ENCODE data around the gene STK25. TPM values are rescaled to one million over a fixed set of nuclear protein-coding genes. Genes with fewer than 3 reads are reported as not detected.
"Not testable (repeated sequence)": the region's sequence is repeated elsewhere in the genome, so short reads cannot be mapped to it uniquely, and the experiment has no call there.

The STK25 gene
- total RNA-seq, 1 experiment from 2014 or later, result 443 TPM

GRCh38 chr2:241463276-241464135, 44.9 kb downstream of the STK25 start:
- H3K27me3 ChIP-seq (ENCODE audit: control insufficient read depth, insufficient read depth, low read length), result no peaks in the 10 kb centered on the region
- DNase-seq, result no peak
- no peak overlapping the region for H3K4me3 ChIP-seq (ENCODE audit: insufficient read depth, low read depth, low read length)
- no peaks in the 10 kb centered on the region; the same call in 1 of the 2 replicates for H3K36me3 ChIP-seq (replicated peaks; ENCODE audit: control insufficient read depth, insufficient read depth, low read length)

- Histone ChIP-seq H3K4me3 (ENCODE audit: insufficient read depth, low read depth, low read length) (no peak overlapping the region), H3K27me3 (ENCODE audit: control insufficient read depth, insufficient read depth, low read length) (no peaks in the 10 kb centered on the region), H3K36me3 (replicated peaks; ENCODE audit: control insufficient read depth, insufficient read depth, low read length) (no peaks in the 10 kb centered on the region; the same call in 1 of the 2 replicates)
- no peak for DNase-seq
Observed at GRCh38 chr2:241461693-241462677, 46.4 kb downstream of the STK25 start.

- Histone ChIP-seq H3K36me3 (replicated peaks; ENCODE audit: control insufficient read depth, insufficient read depth, low read length) (no peaks in the 10 kb centered on the region; the same call in 1 of the 2 replicates), H3K4me3 (ENCODE audit: insufficient read depth, low read depth, low read length) (no peak overlapping the region)
- no peak for DNase-seq
Observed at GRCh38 chr2:241460631-241461030, 47.8 kb downstream of the STK25 start.

GRCh38 chr2:241459520-241459919, 48.9 kb downstream of the STK25 start:
- Histone ChIP-seq H3K27me3 (ENCODE audit: control insufficient read depth, insufficient read depth, low read length) (no peaks in the 10 kb centered on the region), H3K4me3 (ENCODE audit: insufficient read depth, low read depth, low read length) (no peak overlapping the region), H3K36me3 (replicated peaks; ENCODE audit: control insufficient read depth, insufficient read depth, low read length) (no peaks in the 10 kb centered on the region; the same call in 1 of the 2 replicates)
- no peak for DNase-seq

More at GRCh38 chr2:241460631-241461030, 47.8 kb downstream of the STK25 start:
- no peaks in the 10 kb centered on the region for H3K27me3 ChIP-seq (ENCODE audit: control insufficient read depth, insufficient read depth, low read length)

GRCh38 chr2:241458687-241459086, 49.7 kb downstream of the STK25 start:
- Histone ChIP-seq H3K4me3 (ENCODE audit: insufficient read depth, low read depth, low read length) (no peak overlapping the region), H3K36me3 (replicated peaks; ENCODE audit: control insufficient read depth, insufficient read depth, low read length) (no peaks in the 10 kb centered on the region), H3K27me3 (ENCODE audit: control insufficient read depth, insufficient read depth, low read length) (no peaks in the 10 kb centered on the region)
- no peak for DNase-seq

- Histone ChIP-seq H3K4me3 (ENCODE audit: insufficient read depth, low read depth, low read length) (no peak overlapping the region), H3K27me3 (ENCODE audit: control insufficient read depth, insufficient read depth, low read length) (no peaks in the 10 kb centered on the region), H3K36me3 (replicated peaks; ENCODE audit: control insufficient read depth, insufficient read depth, low read length) (no peaks in the 10 kb centered on the region)
- peak; percentile 68 for DNase-seq
Observed at GRCh38 chr2:241456546-241456945, 51.8 kb downstream of the STK25 start.

- H3K4me3 ChIP-seq (ENCODE audit: insufficient read depth, low read depth, low read length), result no peak overlapping the region
- no peak for DNase-seq
- no peaks in the 10 kb centered on the region for H3K27me3 ChIP-seq (ENCODE audit: control insufficient read depth, insufficient read depth, low read length)
- 0 out of 2 replicates have a peak, but pooled peaks cover 1% of the 10 kb centered on the region for H3K36me3 ChIP-seq (replicated peaks; ENCODE audit: control insufficient read depth, insufficient read depth, low read length)
Observed at GRCh38 chr2:241454837-241455485, 53.4 kb downstream of the STK25 start.

GRCh38 chr2:241453919-241454318, 54.5 kb downstream of the STK25 start:
- DNase-seq; H3K36me3 ChIP-seq (replicated peaks; ENCODE audit: control insufficient read depth, insufficient read depth, low read length); H3K27me3 ChIP-seq (ENCODE audit: control insufficient read depth, insufficient read depth, low read length); H3K4me3 ChIP-seq (ENCODE audit: insufficient read depth, low read depth, low read length): not testable (repeated sequence)

GRCh38 chr2:241451840-241452506, 56.4 kb downstream of the STK25 start:
- Histone ChIP-seq H3K27me3 (ENCODE audit: control insufficient read depth, insufficient read depth, low read length) (no peaks in the 10 kb centered on the region), H3K4me3 (ENCODE audit: insufficient read depth, low read depth, low read length) (no peak overlapping the region), H3K36me3 (replicated peaks; ENCODE audit: control insufficient read depth, insufficient read depth, low read length) (0 out of 2 replicates have a peak, but pooled peaks cover 1% of the 10 kb centered on the region)
- no peak for DNase-seq

- not testable (repeated sequence) for H3K27me3 ChIP-seq (ENCODE audit: control insufficient read depth, insufficient read depth, low read length); H3K36me3 ChIP-seq (replicated peaks; ENCODE audit: control insufficient read depth, insufficient read depth, low read length); H3K4me3 ChIP-seq (ENCODE audit: insufficient read depth, low read depth, low read length); DNase-seq
Observed at GRCh38 chr2:241450092-241450491, 58.3 kb downstream of the STK25 start.

- peaks cover 6% of the 10 kb centered on the region for H3K36me3 ChIP-seq (replicated peaks; ENCODE audit: control insufficient read depth, insufficient read depth, low read length)
Observed at GRCh38 chr2:241445426-241445825, 63.0 kb downstream of the STK25 start.

GRCh38 chr2:241443486-241444223, 64.7 kb downstream of the STK25 start:
- H3K27me3 ChIP-seq (ENCODE audit: control insufficient read depth, insufficient read depth, low read length), result no peaks in the 10 kb centered on the region
- no peak for DNase-seq
- peaks cover 5% of the 10 kb centered on the region for H3K36me3 ChIP-seq (replicated peaks; ENCODE audit: control insufficient read depth, insufficient read depth, low read length)
- H3K4me3 ChIP-seq (ENCODE audit: insufficient read depth, low read depth, low read length), result no peak overlapping the region

More at GRCh38 chr2:241445426-241445825, 63.0 kb downstream of the STK25 start:
- Histone ChIP-seq H3K4me3 (ENCODE audit: insufficient read depth, low read depth, low read length) (no peak overlapping the region), H3K27me3 (ENCODE audit: control insufficient read depth, insufficient read depth, low read length) (no peaks in the 10 kb centered on the region)
- no peak for DNase-seq
